HepG2 (cell line): ENCODE results near the gene SLC35A2.

Experiments used
- POLR2A ChIP-seq, 2 experiments: IDR thresholded peaks; 2 replicates each; pipeline ENCODE4 v1.6.1; 2011; ENCODE audit warnings: low read depth in 2 of 2, low read length in 2 of 2, mild to moderate bottlenecking in 1 of 2, moderate library complexity in 1 of 2; ENCODE audit not compliant: insufficient read depth in 1 of 2
- ZNF296 ChIP-seq: sonication (generic); formaldehyde crosslinking; conservative IDR thresholded peaks from 2 replicates; pipeline ENCODE4 v1.5.0; 2020; ENCODE audit warnings: mild to moderate bottlenecking, missing genetic modification reagents
- ZZZ3 ChIP-seq: sonication (generic); formaldehyde crosslinking; IDR thresholded peaks from 2 replicates; pipeline ENCODE4 v1.4.0; 2020; ENCODE audit warnings: missing genetic modification reagents, mild to moderate bottlenecking, borderline replicate concordance

DNA sequence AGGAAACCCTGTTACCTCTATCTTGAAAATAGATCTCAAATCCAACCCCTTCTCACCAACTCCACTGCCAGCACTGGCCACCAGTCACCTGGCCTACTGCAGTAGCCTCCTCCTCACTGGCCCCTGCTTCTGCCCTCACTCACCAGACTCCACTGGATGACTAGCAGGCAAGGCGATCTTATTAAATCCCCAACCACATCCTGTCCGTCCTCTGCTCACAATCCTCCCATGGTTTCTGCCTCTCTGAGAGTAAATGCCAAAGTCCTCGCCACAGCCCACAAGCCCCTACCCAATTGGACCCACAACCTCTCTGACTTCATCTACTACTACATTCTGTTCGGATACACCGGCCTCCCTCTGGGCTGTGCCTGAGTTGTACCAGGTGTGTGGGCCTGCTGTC, 12.8 kb upstream of the SLC35A2 start:
- no peak for TF ChIP-seq ZZZ3 (CRISPR knock-in tag)
- TF ChIP-seq POLR2A (IDR thresholded peaks at IDR 0.05; ENCODE audit: insufficient read depth in 1 of 2, low read depth in 2 of 2, low read length in 2 of 2), result no peak
- TF ChIP-seq ZNF296 (CRISPR knock-in tag), result no peak
